ENCODE measurements around the gene TAB2. TPM values are rescaled to one million over a fixed set of nuclear protein-coding genes. Genes with fewer than 3 reads are reported as not detected.

The TAB2 gene
- total RNA-seq, 4 donors from 2014 or later = 24.1 to 93.6 (median 51.7) TPM

GRCh38 chr6:149363154-149363553, 45.6 kb downstream of the TAB2 start:
- H3K4me3 ChIP-seq = no peak overlapping the region
- no peak overlapping the region for H3K27ac ChIP-seq
- H3K9me3 ChIP-seq = peaks cover 0 to 2% of the 10 kb centered on the region in 2 donors
- H3K4me1 ChIP-seq = peaks cover 3% of the 10 kb centered on the region in 2 donors
- intact Hi-C loops (cut with DNase I; ENCODE audit: low total_unique reads) = no loop called here
- no peak for TF ChIP-seq CTCF (IDR thresholded peaks at IDR 0.05)
- no peak for TF ChIP-seq POLR2A (IDR thresholded peaks at IDR 0.05)
- H3K27me3 ChIP-seq = no peaks in the 10 kb centered on the region
- H3K36me3 ChIP-seq = no peaks in the 10 kb centered on the region
- no peak for DNase-seq

GRCh38 chr6:149364557-149364956, 47.0 kb downstream of the TAB2 start:
- Histone ChIP-seq H3K27me3 (no peaks in the 10 kb centered on the region), H3K36me3 (no peaks in the 10 kb centered on the region), H3K4me3 (no peak overlapping the region), H3K9me3 (peaks cover 0 to 2% of the 10 kb centered on the region in 2 donors), H3K27ac (no peak overlapping the region), H3K4me1 (peaks cover 3% of the 10 kb centered on the region in 2 donors)
- intact Hi-C loops (cut with DNase I; ENCODE audit: low total_unique reads) = no loop called here
- DNase-seq = no peak
- TF ChIP-seq CTCF (IDR thresholded peaks at IDR 0.05) (no peak), POLR2A (IDR thresholded peaks at IDR 0.05) (no peak)

GRCh38 chr6:149365197-149365596, 47.7 kb downstream of the TAB2 start:
- H3K27ac ChIP-seq = no peak overlapping the region
- H3K27me3 ChIP-seq = no peaks in the 10 kb centered on the region
- no peak overlapping the region for H3K4me3 ChIP-seq
- TF ChIP-seq POLR2A (IDR thresholded peaks at IDR 0.05) = no peak
- no peak for TF ChIP-seq CTCF (IDR thresholded peaks at IDR 0.05)
- H3K9me3 ChIP-seq = peaks cover 0 to 2% of the 10 kb centered on the region in 2 donors
- no peaks in the 10 kb centered on the region for H3K36me3 ChIP-seq
- intact Hi-C loops (cut with DNase I; ENCODE audit: low total_unique reads) = no loop called here
- no peak for DNase-seq
- H3K4me1 ChIP-seq = peaks cover 3% of the 10 kb centered on the region in 2 donors

- Histone ChIP-seq H3K9me3 (peaks cover 0 to 2% of the 10 kb centered on the region in 2 donors), H3K4me1 (peaks cover 3% of the 10 kb centered on the region in 2 donors), H3K36me3 (no peaks in the 10 kb centered on the region), H3K27ac (no peak overlapping the region), H3K27me3 (no peaks in the 10 kb centered on the region), H3K4me3 (no peak overlapping the region)
- TF ChIP-seq POLR2A (IDR thresholded peaks at IDR 0.05) (no peak), CTCF (IDR thresholded peaks at IDR 0.05) (no peak)
- intact Hi-C loops (cut with DNase I; ENCODE audit: low total_unique reads) = no loop called here
- no peak for DNase-seq
Observed at GRCh38 chr6:149366267-149366921, 48.9 kb downstream of the TAB2 start.

- Histone ChIP-seq H3K4me3 (no peak overlapping the region), H3K9me3 (no peaks in the 10 kb centered on the region), H3K4me1 (peaks cover 3% of the 10 kb centered on the region in 2 donors), H3K27ac (no peak overlapping the region), H3K27me3 (no peaks in the 10 kb centered on the region), H3K36me3 (no peaks in the 10 kb centered on the region)
- DNase-seq = no peak
- intact Hi-C loops (cut with DNase I; ENCODE audit: low total_unique reads) = no loop called here
- TF ChIP-seq POLR2A (IDR thresholded peaks at IDR 0.05) (no peak), CTCF (IDR thresholded peaks at IDR 0.05) (no peak)
Observed at GRCh38 chr6:149368065-149368464, 50.6 kb downstream of the TAB2 start.

Measured in uterus (tissue), 4 donors.